Stimulated activated naive CD8-positive, alpha-beta T cell treated with anti-CD3 and anti-CD28 coated beads, Interleukin-15, amount 100 ng/mL, for 72 hours (primary cell): Measurements from ENCODE around the gene CTNNAL1.
"Not testable (repeated sequence)": the region's sequence is repeated elsewhere in the genome, so short reads cannot be mapped to it uniquely, and the experiment has no call there.

Experiments
- ATAC-seq: fragments of 150-1000 bp; cut with Tn5 transposase; 2 replicates; pipeline ENCODE4 v1.10.0; 2021; ENCODE audit warnings: mild to moderate bottlenecking, moderate library complexity
- DNase-seq, 2 donors: peaks; one replicate each; pipeline ENCODE4 v3.0.0; 2021 to 2022
- H3K27ac Mint-ChIP-seq, 2 donors: one replicate each; pipeline ENCODE4 v1.8.0; 2022; ENCODE audit warnings: mild to moderate bottlenecking in 2 of 2, mixed read lengths in 2 of 2, moderate library complexity in 2 of 2
- H3K27me3 Mint-ChIP-seq: one replicate; pipeline ENCODE4 v1.8.0; 2022; ENCODE audit warnings: mixed read lengths
- H3K4me1 Mint-ChIP-seq: one replicate; pipeline ENCODE4 v1.8.0; 2022; ENCODE audit warnings: mild to moderate bottlenecking, mixed read lengths
- H3K4me3 Mint-ChIP-seq, 2 donors: one replicate each; pipeline ENCODE4 v1.8.0; 2022; ENCODE audit warnings: mild to moderate bottlenecking in 2 of 2, mixed read lengths in 2 of 2, moderate library complexity in 1 of 2
- H3K9me3 Mint-ChIP-seq, 2 donors: one replicate each; pipeline ENCODE4 v1.8.0; 2022; ENCODE audit warnings: mixed read lengths in 2 of 2

Gene CTNNAL1

DNA sequence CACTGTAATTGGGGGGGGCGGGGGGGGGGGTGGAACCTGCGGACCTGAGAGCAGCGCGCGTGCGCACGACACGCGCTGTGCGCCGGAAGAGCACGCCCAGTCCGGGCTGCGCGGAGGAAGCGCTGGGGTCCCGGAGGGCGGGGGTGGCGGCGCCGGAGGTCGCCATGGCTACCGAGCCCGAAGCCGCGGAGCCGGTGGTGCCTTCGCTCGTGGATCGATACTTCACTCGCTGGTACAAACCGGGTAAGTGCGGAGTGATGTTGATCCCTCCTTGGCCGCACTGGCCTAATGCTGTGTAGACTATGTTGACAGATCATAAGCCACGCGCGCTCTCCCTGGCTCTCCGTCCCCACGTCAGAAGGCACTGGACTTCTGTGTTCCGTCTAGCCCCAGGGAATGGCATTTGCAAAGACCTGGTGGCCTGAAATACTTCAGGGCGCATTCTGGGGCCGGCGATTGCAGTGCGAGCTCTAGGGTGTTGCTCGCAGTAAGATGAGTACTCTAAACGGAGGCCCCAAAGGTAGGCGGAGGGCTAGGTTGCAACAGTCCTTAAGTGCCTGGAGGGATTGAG, 78.9 kb downstream of the CTNNAL1 start, which contains the start of gene ABITRAM:
ABITRAM (plus strand) TSS at position 78 of the 571 bp plus-strand sequence; CDS start at position 165, 87 bp downstream.
- no peaks in the 10 kb centered on the region for H3K9me3 Mint-ChIP-seq
- H3K27ac Mint-ChIP-seq, result peak within 1 kb of the TSS; percentile 95 to 97
- peak; percentile 85 for ATAC-seq
- H3K4me3 Mint-ChIP-seq, result peak within 1 kb of the TSS; percentile 93 to 97
- H3K27me3 Mint-ChIP-seq, result no peaks in the 10 kb centered on the region
- peak; percentile 70 to 78 for DNase-seq
- H3K4me1 Mint-ChIP-seq, result peaks cover 20% of the 10 kb centered on the region

DNA sequence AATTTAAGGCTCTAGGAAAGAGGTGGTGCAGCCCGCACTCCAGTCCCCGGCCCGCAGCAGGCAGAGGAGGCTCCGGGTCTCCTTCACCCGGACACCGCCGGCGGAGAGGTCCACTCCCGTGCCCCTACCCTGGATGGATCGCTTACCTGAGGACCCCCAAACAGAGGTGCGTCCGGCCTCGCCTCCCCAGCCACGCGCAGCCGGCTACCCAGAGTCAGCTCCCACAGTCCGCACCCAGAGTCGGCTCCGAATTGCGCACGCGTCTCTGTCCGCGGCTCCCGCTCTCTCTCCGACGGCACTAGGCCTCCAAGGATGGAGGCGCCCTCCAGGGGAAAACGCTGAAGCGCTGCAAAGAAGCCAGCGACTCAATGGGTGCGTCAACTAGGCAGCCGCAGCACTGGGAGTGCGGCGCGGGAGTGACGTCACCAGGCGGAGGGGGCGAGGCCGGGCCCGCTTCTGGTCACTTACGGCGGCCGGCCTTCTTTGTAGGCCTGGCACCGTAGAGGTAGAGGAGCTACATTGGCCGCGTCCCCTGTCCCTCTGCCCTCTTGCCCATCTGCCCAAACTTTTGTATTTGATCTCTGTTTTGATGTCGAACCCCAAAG, 79.5 kb downstream of the CTNNAL1 start, which contains the start of gene ELP1:
ELP1 (minus strand) TSS at position 407 of the 605 bp plus-strand sequence. CDS start 2,978 bp downstream, outside the sequence.
- Mint-ChIP-seq H3K4me3 (peak within 1 kb of the TSS; percentile 93 to 97), H3K27me3 (no peaks in the 10 kb centered on the region), H3K4me1 (peaks cover 20% of the 10 kb centered on the region), H3K9me3 (no peaks in the 10 kb centered on the region), H3K27ac (peak within 1 kb of the TSS; percentile 95 to 97)
- DNase-seq (peak; percentile 87 to 93), ATAC-seq (peak; percentile 92)

DNA sequence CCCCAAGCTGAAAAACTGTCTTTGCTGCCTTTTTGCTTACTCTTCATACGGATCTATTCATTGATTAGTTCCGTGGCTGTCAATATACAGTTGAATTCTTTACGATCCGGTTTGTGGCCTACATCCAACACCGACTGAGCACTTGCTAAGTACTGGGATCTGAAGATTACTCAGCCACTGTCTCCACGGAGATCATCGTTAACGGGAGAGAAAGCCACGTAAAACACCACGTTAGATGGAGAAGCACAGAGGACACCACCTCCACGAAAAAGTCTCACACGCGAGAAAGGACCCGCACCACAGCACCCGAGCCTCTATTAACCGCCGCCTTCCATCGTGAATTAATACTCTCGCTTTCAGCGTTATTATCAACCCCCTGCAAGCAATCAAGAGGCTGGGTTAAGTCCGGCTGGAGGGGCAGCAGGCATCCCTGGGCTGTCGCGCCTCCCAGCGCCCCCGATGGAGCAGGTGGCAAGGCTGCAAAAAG, 80.0 kb downstream of the CTNNAL1 start:
- H3K27me3 Mint-ChIP-seq, result no peaks in the 10 kb centered on the region
- H3K27ac Mint-ChIP-seq, result peak overlapping the region; percentile 95 to 97
- DNase-seq, result peak in 1 of 2 donors; percentile 10

DNA sequence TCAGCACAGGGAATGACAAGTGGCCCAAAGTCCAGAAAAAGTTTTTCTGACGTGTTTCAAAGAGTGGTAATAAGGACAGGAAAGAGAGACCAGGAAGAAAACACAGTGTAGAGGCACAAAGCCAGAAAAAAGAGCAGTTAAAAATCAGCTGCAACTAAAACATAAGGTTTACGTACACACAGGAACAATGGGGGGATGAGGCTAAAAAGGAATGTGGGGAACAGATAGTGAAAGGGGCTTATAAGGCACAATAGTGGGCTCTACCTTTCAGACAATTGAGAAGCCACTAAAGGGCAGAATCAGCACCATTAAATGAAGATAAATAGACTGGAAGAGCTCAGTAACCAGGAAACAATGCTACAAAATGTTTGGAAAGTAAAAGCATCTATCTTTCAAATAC, 84.9 kb downstream of the CTNNAL1 start:
- Mint-ChIP-seq H3K4me1 (peaks cover 10% of the 10 kb centered on the region), H3K27ac (no peak overlapping the region), H3K27me3 (no peaks in the 10 kb centered on the region), H3K4me3 (no peak overlapping the region), H3K9me3 (no peaks in the 10 kb centered on the region)
- no peak for DNase-seq
- no peak for ATAC-seq

More for the DNA sequence above, 80.0 kb downstream of the CTNNAL1 start:
- Mint-ChIP-seq H3K9me3 (no peaks in the 10 kb centered on the region), H3K4me1 (peaks cover 20% of the 10 kb centered on the region), H3K4me3 (peak overlapping the region; percentile 93 to 97)
- ATAC-seq, result no peak

DNA sequence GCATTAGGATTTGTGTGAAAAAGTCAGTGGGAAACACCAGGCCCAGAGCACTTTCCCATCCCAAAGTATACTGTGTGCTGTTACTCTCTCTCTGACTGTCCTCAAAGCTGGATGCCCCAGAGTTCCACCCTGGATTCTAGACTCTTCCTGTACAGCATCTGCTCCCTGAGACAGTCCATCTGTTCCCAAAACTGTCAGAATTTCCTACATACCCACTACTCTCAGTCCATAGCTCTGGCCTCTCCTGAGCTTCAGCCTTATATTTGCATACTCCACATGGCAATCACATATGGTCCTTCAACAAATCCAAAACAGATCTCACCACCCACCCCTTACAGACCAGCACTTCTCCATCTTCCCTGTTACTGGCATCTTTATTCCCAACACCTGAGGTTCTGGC, 88.8 kb downstream of the CTNNAL1 start:
- DNase-seq, result no peak
- Mint-ChIP-seq H3K27me3 (no peaks in the 10 kb centered on the region), H3K4me3 (no peak overlapping the region), H3K9me3 (no peaks in the 10 kb centered on the region), H3K4me1 (no peaks in the 10 kb centered on the region), H3K27ac (peak overlapping the region; percentile 39 to 63)
- ATAC-seq, result no peak

DNA sequence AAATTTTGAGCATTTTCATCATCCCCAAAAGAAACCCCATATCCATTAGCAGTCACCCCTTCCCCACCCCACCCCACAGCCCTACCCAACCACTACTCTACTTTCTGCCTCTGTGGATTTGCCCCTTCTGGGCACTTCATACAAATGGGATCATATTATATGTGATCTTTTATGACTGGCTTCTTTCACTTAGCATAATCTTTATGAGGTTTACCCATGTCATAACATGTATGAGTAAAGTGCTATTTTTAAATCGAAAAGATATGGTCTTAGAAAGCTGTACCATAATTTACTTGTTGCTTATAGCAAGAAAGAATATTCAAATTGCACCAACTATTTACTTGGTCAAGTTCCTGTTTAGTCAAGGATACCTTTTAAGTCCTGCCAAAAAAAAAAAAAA, 92.1 kb downstream of the CTNNAL1 start:
- ATAC-seq (no peak), DNase-seq (no peak)
- H3K27ac Mint-ChIP-seq, result no peak overlapping the region
- no peaks in the 10 kb centered on the region for H3K27me3 Mint-ChIP-seq
- no peaks in the 10 kb centered on the region for H3K4me1 Mint-ChIP-seq
- H3K4me3 Mint-ChIP-seq, result no peak overlapping the region
- H3K9me3 Mint-ChIP-seq, result no peaks in the 10 kb centered on the region

DNA sequence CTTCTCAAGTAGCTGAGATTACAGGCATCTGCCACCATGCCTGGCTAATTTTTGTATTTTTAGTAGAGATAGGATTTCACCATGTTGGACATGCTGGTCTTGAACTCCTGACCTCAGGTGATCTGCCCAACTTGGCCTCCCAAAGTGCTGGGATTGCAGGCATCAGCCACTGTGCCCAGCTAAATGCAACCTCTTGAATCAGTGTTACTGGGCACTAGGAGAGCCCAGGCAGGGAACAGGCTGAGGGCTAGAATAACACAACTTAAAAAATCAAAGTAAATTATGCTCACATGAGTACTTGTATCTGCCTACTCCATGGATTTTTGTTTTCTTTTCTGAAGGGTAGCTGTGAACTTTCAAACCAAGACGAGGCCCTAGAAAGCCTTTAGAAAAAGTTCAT, 92.9 kb downstream of the CTNNAL1 start:
- not testable (repeated sequence) for H3K9me3 Mint-ChIP-seq, H3K4me3 Mint-ChIP-seq, H3K27me3 Mint-ChIP-seq, H3K4me1 Mint-ChIP-seq, DNase-seq, ATAC-seq
- H3K27ac Mint-ChIP-seq, result peak overlapping the region in 1 of 2 donors; percentile 19

DNA sequence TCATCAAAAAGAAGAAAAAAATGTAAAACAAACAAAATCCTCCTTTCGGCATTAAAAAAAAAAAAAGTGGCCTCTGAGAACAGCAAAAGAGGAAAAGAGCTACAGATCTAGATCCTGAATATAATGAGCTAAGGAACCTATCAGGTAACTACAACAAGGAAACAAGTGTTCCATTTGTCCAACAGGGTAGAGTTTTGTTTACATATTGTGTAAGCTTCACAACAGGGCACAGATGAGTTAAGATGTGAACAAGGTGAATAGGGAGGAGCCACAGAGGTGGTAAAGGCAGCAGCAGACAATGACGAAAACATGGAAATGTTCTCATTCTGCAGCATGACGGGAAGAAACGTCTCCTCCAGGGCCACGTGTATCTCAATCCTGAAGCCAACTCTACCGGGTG, 93.8 kb downstream of the CTNNAL1 start:
- H3K9me3 Mint-ChIP-seq, result no peaks in the 10 kb centered on the region
- no peaks in the 10 kb centered on the region for H3K27me3 Mint-ChIP-seq
- no peak overlapping the region for H3K27ac Mint-ChIP-seq
- no peak overlapping the region for H3K4me3 Mint-ChIP-seq
- ATAC-seq (no peak), DNase-seq (no peak)
- no peaks in the 10 kb centered on the region for H3K4me1 Mint-ChIP-seq

DNA sequence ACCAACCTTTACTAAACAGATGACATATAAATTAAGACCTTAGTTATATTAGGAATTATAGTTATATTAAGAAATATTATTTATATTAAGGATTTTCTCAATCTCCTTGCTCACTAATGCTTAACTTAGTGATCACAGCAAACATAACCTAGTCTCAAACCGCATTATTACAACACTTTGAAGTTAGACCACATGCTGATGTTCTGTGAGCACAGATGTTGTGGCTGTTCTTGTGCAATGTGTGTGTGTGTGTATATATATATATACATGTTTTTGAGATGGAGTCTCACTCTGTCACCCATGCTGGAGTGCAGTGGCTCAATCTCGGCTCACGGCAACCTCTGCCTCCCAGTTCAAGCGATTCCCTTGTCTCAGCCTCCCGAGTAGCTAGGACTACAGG, 99.9 kb downstream of the CTNNAL1 start:
- Mint-ChIP-seq H3K27ac (no peak overlapping the region), H3K4me1 (peaks cover 8% of the 10 kb centered on the region), H3K4me3 (no peak overlapping the region), H3K9me3 (no peaks in the 10 kb centered on the region), H3K27me3 (no peaks in the 10 kb centered on the region)
- no peak for ATAC-seq
- DNase-seq, result no peak

DNA sequence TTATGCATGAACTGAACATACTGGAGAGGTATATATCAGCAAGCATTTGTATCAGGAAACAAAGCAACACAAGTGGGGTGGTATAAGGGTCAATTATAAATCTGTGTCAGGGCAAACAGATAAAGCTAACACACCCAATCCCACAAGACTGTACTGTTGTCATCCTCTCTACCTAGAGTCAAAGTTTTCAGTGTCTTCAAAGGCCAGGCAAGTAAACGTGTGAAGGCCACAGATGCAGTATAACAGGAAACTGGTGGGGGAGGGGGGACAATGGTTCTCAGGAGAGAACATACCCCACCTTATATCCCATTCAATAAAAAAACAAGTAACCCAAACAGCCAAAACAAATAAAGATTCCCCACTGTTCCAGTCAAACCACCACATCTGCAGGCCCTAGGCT, 101.5 kb downstream of the CTNNAL1 start:
- no peak overlapping the region for H3K27ac Mint-ChIP-seq

DNA sequence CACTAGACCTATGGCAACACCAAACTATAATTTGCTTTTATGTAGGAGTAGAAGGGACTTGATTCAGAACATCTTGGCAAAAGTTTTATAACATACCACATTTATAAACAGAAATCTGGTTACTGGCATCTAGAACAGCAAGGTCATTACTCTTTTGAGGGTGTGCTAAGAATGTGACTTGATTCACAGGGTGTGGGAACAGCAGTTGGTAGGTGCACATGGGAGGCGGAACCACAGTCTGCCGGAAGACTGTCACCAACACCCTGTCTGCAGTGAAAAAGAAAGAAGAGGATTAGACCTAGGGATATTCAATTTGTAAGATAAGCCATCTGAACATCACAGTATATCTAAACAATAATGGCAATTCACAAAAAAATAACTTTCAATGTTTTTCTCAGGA, 102.4 kb downstream of the CTNNAL1 start:
- H3K27ac Mint-ChIP-seq, result peak overlapping the region; percentile 31 to 57
- H3K4me1 Mint-ChIP-seq, result peaks cover 8% of the 10 kb centered on the region
- DNase-seq (no peak), ATAC-seq (no peak)
- H3K4me3 Mint-ChIP-seq, result no peak overlapping the region
- no peaks in the 10 kb centered on the region for H3K27me3 Mint-ChIP-seq
- no peaks in the 10 kb centered on the region for H3K9me3 Mint-ChIP-seq

More for the DNA sequence above, 101.5 kb downstream of the CTNNAL1 start:
- Mint-ChIP-seq H3K4me3 (no peak overlapping the region), H3K27me3 (no peaks in the 10 kb centered on the region), H3K4me1 (peaks cover 8% of the 10 kb centered on the region), H3K9me3 (no peaks in the 10 kb centered on the region)
- DNase-seq, result no peak
- ATAC-seq, result no peak

DNA sequence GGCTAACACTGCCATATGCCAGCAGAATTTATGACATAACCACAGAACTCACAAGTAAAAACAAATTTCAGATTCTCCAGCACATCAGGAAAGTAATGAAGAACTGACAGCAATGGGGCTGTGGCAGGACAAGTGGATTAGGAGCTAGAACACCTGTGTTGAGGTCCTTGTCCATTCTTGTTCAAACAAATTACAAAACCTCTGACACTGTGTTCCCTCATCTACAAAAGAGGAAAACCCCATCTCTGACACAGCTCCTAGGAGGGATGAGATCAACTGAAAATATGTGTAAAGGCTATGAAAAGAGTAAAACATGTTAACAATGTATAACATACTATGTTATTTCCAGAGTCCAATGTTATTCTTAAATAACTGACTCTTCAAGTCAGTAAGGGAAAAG, 102.9 kb downstream of the CTNNAL1 start:
- peak overlapping the region; percentile 31 to 57 for H3K27ac Mint-ChIP-seq
- DNase-seq (no peak), ATAC-seq (no peak)
- no peaks in the 10 kb centered on the region for H3K27me3 Mint-ChIP-seq
- no peaks in the 10 kb centered on the region for H3K9me3 Mint-ChIP-seq
- no peak overlapping the region for H3K4me3 Mint-ChIP-seq
- H3K4me1 Mint-ChIP-seq, result peaks cover 8% of the 10 kb centered on the region

DNA sequence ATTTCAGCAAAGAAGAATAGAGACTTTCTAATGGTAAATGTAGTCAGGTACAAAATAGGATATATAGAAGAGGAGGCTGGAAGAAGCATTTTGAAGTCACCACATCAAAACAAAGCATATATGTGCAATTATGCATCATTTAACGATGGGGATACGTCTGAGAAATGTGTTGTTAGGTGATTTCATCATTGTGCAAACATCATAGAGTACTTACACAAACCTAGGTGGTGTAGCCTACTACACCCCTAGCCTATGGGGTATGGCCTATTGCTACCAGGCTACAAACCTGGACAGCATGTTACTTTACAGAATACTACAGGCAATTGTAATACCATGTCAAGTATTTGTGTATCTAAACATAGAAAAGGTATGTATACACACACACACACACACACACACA, 107.8 kb downstream of the CTNNAL1 start:
- Mint-ChIP-seq H3K27ac (no peak overlapping the region), H3K9me3 (no peaks in the 10 kb centered on the region), H3K4me1 (no peaks in the 10 kb centered on the region), H3K4me3 (no peak overlapping the region), H3K27me3 (no peaks in the 10 kb centered on the region)
- DNase-seq (no peak), ATAC-seq (no peak)

DNA sequence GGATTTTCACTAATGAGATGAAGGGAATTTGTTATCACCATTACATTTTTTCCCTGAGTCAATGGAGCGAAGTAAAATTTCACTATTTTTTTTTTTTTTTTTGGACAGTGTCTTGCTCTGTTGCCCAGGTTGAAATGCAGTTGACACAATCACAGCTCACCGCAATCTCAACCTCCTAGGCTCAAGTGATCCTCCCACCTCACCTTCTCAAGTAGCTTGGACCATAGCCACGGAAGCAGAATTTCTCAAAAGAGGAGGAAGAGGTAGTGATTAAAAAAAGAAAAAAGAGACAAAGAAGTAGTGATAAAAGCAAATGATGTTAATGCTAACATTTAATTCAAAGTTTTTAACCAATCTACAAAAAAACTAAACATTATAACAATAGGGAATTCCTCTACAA, 109.1 kb downstream of the CTNNAL1 start:
- no peak for DNase-seq
- no peak for ATAC-seq
- Mint-ChIP-seq H3K4me1 (no peaks in the 10 kb centered on the region), H3K27me3 (no peaks in the 10 kb centered on the region), H3K9me3 (no peaks in the 10 kb centered on the region), H3K4me3 (no peak overlapping the region), H3K27ac (peak overlapping the region in 1 of 2 donors; percentile 28)

DNA sequence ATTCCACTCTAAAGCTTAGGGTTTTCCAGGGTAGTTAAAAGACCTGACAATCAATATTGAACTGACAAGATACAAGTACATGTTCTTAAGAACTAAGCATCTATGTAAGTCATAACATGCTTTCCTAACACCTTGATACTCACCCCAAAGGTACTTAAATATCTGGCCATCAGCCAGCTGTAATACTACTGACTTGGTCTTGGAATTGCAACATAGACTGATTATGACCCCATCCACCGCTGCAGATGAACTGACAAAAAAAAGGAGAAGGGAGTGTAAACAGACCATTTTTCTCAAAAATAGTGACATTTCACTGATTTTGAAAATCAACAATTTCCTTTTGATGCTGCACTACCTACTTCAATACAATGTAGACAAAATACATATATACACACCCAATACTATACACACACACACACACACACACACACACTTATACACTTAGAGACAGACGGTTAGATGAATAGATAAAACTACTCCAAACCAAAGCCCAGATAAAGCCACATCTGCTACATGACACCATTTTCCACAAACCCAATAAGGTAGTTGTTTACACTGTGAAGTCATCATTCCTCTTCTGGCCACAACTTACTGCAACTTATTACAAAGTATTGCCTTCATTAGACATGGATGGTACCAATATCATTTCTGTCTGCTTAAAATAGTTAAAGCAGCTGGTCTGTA, 109.7 kb downstream of the CTNNAL1 start:
- no peaks in the 10 kb centered on the region for H3K4me1 Mint-ChIP-seq
- H3K4me3 Mint-ChIP-seq, result no peak overlapping the region
- H3K9me3 Mint-ChIP-seq, result no peaks in the 10 kb centered on the region
- no peak overlapping the region for H3K27ac Mint-ChIP-seq
- ATAC-seq (no peak), DNase-seq (no peak)
- no peaks in the 10 kb centered on the region for H3K27me3 Mint-ChIP-seq

DNA sequence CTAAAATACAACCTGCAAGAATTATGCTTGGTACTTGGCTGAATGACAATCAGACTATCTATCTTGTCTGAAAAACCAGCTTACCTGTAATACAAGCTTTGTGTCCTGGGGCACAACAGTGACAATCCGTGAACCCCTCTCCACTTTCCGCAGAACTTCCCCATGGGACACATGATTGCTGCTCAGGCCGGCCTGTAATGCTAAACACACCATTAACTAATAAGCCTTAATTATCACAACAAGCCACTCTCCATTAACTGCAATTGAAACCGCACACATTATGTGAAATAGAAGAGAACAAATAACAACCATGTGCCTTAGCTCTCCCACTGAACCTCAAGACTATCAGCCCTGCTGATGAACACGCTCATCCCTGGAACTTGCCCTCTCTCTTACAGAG, 113.1 kb downstream of the CTNNAL1 start:
- Mint-ChIP-seq H3K27ac (no peak overlapping the region), H3K9me3 (no peaks in the 10 kb centered on the region), H3K4me3 (no peak overlapping the region), H3K4me1 (no peaks in the 10 kb centered on the region), H3K27me3 (no peaks in the 10 kb centered on the region)
- no peak for DNase-seq
- no peak for ATAC-seq
